Measurements from ENCODE around the gene GTF2H3. TPM values are rescaled to one million over a fixed set of nuclear protein-coding genes. Genes with fewer than 3 reads are reported as not detected.

GTF2H3 gene
- total RNA-seq, 1 donor from 2014 or later: 44.3 TPM

DNA sequence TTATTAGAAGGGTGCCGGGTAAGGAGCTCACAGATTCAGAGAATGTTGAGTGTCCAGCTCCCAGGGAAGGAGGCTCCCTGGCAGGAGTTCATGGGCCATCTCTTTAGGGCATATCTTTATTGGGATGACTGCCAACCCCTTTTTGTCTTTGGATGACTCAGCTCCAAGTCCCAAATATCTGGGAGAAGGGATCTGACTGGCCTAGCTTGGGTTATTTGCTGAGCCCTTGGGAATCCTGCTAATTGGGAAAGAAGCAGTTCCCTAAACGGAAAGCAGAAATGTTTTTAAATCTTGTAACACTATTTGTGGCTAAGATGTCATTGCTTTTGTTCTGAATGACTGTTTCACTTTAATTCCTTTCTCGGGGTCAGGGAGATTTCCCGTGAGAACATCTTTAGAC lies 19.1 kb upstream of the GTF2H3 start:
- no peaks in the 10 kb centered on the region for H3K4me1 Mint-ChIP-seq
- H3K9me3 Mint-ChIP-seq: no peaks in the 10 kb centered on the region

DNA sequence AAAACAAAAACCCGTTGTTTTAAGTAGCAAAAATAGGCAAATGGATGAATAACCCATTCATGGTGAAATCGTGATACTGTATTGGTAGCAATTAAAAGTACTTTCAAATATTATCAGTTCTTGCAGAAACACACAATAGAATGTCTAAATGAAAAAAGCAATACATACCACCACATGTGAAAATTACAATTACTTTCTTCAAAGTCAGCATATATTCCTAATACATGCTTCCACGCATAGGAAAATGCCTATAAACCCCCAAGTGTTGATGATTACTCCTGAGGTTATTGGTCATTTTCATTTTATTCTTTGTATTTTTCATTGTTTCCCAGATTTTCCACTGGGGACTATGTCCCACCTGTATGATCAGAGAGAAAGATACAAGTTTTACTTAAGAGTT lies 16.5 kb upstream of the GTF2H3 start:
- H3K4me1 ChIP-seq: no peaks in the 10 kb centered on the region
- H3K27ac Mint-ChIP-seq: no peak overlapping the region
- no peak overlapping the region for H3K4me3 ChIP-seq
- no peaks in the 10 kb centered on the region for H3K9me3 ChIP-seq (ENCODE audit: low read depth)
- no peaks in the 10 kb centered on the region for H3K4me1 Mint-ChIP-seq
- no peak overlapping the region for H3K27ac ChIP-seq
- H3K9ac ChIP-seq: no peak overlapping the region
- H3K4me3 Mint-ChIP-seq: no peak overlapping the region
- peaks cover 4% of the 10 kb centered on the region for H4K20me1 ChIP-seq (ENCODE audit: low read depth)
- no peak overlapping the region for H2AFZ ChIP-seq (replicated peaks)
- H3K4me2 ChIP-seq: no peak overlapping the region
- peaks cover 37% of the 10 kb centered on the region for H3F3A ChIP-seq (ENCODE audit: low read depth)
- no peaks in the 10 kb centered on the region for H3K79me2 ChIP-seq (ENCODE audit: low read depth)
- no peaks in the 10 kb centered on the region for H3K27me3 Mint-ChIP-seq (ENCODE audit: insufficient read depth, low read depth)
- DNase-seq (ENCODE audit: low spot score): no peak
- H3K27me3 ChIP-seq: no peaks in the 10 kb centered on the region
- no peak for TF ChIP-seq EZH2phosphoT487 (IDR thresholded peaks at IDR 0.05)
- no peak for TF ChIP-seq EZH2 (IDR thresholded peaks at IDR 0.05)
- TF ChIP-seq, protein P1, sequence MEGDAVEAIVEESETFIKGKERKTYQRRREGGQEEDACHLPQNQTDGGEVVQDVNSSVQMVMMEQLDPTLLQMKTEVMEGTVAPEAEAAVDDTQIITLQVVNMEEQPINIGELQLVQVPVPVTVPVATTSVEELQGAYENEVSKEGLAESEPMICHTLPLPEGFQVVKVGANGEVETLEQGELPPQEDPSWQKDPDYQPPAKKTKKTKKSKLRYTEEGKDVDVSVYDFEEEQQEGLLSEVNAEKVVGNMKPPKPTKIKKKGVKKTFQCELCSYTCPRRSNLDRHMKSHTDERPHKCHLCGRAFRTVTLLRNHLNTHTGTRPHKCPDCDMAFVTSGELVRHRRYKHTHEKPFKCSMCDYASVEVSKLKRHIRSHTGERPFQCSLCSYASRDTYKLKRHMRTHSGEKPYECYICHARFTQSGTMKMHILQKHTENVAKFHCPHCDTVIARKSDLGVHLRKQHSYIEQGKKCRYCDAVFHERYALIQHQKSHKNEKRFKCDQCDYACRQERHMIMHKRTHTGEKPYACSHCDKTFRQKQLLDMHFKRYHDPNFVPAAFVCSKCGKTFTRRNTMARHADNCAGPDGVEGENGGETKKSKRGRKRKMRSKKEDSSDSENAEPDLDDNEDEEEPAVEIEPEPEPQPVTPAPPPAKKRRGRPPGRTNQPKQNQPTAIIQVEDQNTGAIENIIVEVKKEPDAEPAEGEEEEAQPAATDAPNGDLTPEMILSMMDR (IDR thresholded peaks at IDR 0.05): no peak
- H3K36me3 ChIP-seq: peaks cover 9% of the 10 kb centered on the region
- no peaks in the 10 kb centered on the region for H3K9me3 Mint-ChIP-seq
- peaks cover 36% of the 10 kb centered on the region for H3K36me3 Mint-ChIP-seq

More for the DNA sequence above, 19.1 kb upstream of the GTF2H3 start:
- TF ChIP-seq, protein P1 (IDR thresholded peaks at IDR 0.05): no peak
- TF ChIP-seq EZH2phosphoT487 (IDR thresholded peaks at IDR 0.05): no peak
- no peak for TF ChIP-seq EZH2 (IDR thresholded peaks at IDR 0.05)
- Histone ChIP-seq H3K27ac (no peak overlapping the region), H3K27me3 (no peaks in the 10 kb centered on the region), H3K4me2 (no peak overlapping the region), H3K9ac (no peak overlapping the region), H3F3A (ENCODE audit: low read depth) (peaks cover 16% of the 10 kb centered on the region), H3K79me2 (ENCODE audit: low read depth) (peaks cover 8% of the 10 kb centered on the region), H4K20me1 (ENCODE audit: low read depth) (peaks cover 4% of the 10 kb centered on the region), H3K9me3 (ENCODE audit: low read depth) (no peaks in the 10 kb centered on the region), H2AFZ (replicated peaks) (no peak overlapping the region), H3K36me3 (peaks cover 7% of the 10 kb centered on the region), H3K4me3 (no peak overlapping the region), H3K4me1 (no peaks in the 10 kb centered on the region)
- Mint-ChIP-seq H3K36me3 (peaks cover 27% of the 10 kb centered on the region), H3K4me3 (no peak overlapping the region), H3K27ac (no peak overlapping the region), H3K27me3 (ENCODE audit: insufficient read depth, low read depth) (no peaks in the 10 kb centered on the region)
- DNase-seq (ENCODE audit: low spot score): no peak

DNA sequence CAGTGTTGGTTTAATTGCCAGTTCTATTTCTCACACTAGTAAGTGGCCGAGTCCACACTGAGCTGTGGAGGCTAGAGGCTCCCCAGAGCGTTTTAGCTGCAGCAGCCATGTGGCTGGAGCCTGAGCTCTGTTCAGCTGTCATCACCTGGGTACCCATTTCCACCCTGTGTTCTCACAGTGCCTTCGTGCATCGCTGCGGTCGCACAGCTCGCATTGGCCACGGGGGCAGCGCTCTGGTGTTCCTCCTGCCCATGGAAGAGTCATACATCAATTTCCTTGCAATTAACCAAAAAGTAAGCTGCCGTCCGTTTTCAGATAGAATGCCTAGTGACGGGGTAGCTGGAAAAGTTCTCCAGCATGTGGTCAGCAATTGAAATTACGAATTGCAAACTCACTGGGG lies 16.0 kb upstream of the GTF2H3 start:
- H3K27ac Mint-ChIP-seq: no peak overlapping the region
- H3K27ac ChIP-seq: no peak overlapping the region
- no peak for DNase-seq (ENCODE audit: low spot score)
- no peaks in the 10 kb centered on the region for H3K9me3 Mint-ChIP-seq
- H3K9me3 ChIP-seq (ENCODE audit: low read depth): no peaks in the 10 kb centered on the region
- H3K27me3 Mint-ChIP-seq (ENCODE audit: insufficient read depth, low read depth): no peaks in the 10 kb centered on the region
- H3K36me3 Mint-ChIP-seq: peaks cover 32% of the 10 kb centered on the region
- no peak overlapping the region for H3K4me3 ChIP-seq
- no peak for TF ChIP-seq EZH2phosphoT487 (IDR thresholded peaks at IDR 0.05)
- no peak for TF ChIP-seq EZH2 (IDR thresholded peaks at IDR 0.05)
- TF ChIP-seq, protein P1 (IDR thresholded peaks at IDR 0.05): no peak
- no peaks in the 10 kb centered on the region for H3K4me1 Mint-ChIP-seq
- H3K79me2 ChIP-seq (ENCODE audit: low read depth): no peaks in the 10 kb centered on the region
- no peak overlapping the region for H3K4me2 ChIP-seq
- H3K36me3 ChIP-seq: peaks cover 9% of the 10 kb centered on the region
- no peaks in the 10 kb centered on the region for H3K27me3 ChIP-seq
- H3F3A ChIP-seq (ENCODE audit: low read depth): peaks cover 42% of the 10 kb centered on the region
- no peak overlapping the region for H3K9ac ChIP-seq
- no peak overlapping the region for H3K4me3 Mint-ChIP-seq
- peaks cover 4% of the 10 kb centered on the region for H4K20me1 ChIP-seq (ENCODE audit: low read depth)
- no peak overlapping the region for H2AFZ ChIP-seq (replicated peaks)
- no peaks in the 10 kb centered on the region for H3K4me1 ChIP-seq

All from neural progenitor cell (in vitro differentiated cells).